ENCODE measurements around the gene MADCAM1.

GRCh38 chr19:507286-508203 lies 11.3 kb downstream of the MADCAM1 start, which contains the start of gene TPGS1:
- TF ChIP-seq CTCF (IDR thresholded peaks at IDR 0.05) (peak in 1 of 4 experiments; percentile 38), POLR2A (IDR thresholded peaks at IDR 0.05) (peak; percentile 6)
